ENCODE measurements around the gene TMTC1. TPM values are rescaled to one million over a fixed set of nuclear protein-coding genes. Genes with fewer than 3 reads are reported as not detected.

The TMTC1 gene
- total and polyA plus RNA-seq, 9 of the 15 experiments (the other 6 are each of a cell fraction or from before 2014, with no cell fraction given): under 0.01 to 0.18 (median 0.06) TPM; not detected in 2

DNA sequence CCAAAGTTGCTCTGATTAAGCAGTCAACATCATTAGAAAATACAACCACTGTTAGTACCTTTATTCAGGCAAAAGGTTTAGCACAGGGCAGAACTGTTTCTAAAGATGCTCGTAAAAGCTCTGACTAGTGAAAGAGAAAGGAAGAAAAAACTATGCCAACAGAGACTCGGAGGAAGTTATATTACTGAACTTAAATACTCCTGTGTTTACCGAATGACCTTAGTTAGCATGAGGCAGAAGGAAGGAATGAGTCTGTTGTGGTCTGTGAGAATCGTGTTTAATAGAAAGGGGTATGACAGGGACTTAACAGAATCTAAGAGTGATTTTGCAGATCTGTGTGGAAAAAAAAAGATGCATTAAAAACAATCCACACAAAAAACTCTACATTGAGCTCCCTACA is 202.1 kb downstream of the TMTC1 start (continued):
- TF ChIP-seq, protein P1, sequence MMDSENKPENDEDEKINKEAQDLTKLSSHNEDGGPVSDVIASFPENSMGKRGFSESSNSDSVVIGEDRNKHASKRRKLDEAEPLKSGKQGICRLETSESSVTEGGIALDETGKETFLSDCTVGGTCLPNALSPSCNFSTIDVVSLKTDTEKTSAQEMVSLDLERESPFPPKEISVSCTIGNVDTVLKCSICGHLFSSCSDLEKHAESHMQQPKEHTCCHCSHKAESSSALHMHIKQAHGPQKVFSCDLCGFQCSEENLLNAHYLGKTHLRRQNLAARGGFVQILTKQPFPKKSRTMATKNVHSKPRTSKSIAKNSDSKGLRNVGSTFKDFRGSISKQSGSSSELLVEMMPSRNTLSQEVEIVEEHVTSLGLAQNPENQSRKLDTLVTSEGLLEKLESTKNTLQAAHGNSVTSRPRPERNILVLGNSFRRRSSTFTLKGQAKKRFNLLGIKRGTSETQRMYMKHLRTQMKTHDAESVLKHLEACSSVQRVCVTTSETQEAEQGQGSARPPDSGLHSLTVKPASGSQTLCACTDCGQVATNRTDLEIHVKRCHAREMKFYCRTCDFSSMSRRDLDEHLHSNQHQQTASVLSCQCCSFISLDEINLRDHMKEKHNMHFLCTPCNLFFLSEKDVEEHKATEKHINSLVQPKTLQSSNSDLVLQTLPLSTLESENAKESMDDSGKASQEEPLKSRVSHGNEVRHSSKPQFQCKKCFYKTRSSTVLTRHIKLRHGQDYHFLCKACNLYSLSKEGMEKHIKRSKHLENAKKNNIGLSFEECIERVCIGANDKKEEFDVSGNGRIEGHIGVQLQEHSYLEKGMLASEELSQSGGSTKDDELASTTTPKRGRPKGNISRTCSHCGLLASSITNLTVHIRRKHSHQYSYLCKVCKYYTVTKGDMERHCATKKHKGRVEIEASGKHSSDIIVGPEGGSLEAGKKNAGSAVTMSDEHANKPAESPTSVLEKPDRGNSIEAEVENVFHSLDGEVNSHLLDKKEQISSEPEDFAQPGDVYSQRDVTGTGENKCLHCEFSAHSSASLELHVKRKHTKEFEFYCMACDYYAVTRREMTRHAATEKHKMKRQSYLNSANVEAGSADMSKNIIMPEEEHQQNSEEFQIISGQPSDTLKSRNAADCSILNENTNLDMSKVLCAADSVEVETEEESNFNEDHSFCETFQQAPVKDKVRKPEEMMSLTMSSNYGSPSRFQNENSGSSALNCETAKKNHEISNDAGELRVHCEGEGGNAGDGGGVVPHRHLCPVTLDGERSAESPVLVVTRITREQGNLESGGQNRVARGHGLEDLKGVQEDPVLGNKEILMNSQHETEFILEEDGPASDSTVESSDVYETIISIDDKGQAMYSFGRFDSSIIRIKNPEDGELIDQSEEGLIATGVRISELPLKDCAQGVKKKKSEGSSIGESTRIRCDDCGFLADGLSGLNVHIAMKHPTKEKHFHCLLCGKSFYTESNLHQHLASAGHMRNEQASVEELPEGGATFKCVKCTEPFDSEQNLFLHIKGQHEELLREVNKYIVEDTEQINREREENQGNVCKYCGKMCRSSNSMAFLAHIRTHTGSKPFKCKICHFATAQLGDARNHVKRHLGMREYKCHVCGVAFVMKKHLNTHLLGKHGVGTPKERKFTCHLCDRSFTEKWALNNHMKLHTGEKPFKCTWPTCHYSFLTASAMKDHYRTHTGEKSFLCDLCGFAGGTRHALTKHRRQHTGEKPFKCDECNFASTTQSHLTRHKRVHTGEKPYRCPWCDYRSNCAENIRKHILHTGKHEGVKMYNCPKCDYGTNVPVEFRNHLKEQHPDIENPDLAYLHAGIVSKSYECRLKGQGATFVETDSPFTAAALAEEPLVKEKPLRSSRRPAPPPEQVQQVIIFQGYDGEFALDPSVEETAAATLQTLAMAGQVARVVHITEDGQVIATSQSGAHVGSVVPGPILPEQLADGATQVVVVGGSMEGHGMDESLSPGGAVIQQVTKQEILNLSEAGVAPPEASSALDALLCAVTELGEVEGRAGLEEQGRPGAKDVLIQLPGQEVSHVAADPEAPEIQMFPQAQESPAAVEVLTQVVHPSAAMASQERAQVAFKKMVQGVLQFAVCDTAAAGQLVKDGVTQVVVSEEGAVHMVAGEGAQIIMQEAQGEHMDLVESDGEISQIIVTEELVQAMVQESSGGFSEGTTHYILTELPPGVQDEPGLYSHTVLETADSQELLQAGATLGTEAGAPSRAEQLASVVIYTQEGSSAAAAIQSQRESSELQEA (IDR thresholded peaks at IDR 0.05; ENCODE audit: low read depth): no peak
- TF ChIP-seq, protein P2, sequence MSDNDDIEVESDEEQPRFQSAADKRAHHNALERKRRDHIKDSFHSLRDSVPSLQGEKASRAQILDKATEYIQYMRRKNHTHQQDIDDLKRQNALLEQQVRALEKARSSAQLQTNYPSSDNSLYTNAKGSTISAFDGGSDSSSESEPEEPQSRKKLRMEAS (CRISPR knock-in tag; IDR thresholded peaks at IDR 0.05): no peak
- no peak for TF ChIP-seq FIP1L1 (IDR thresholded peaks at IDR 0.05; ENCODE audit: low read depth, low read length, poor library complexity, severe bottlenecking)
- no peak for TF ChIP-seq GABPB2 (CRISPR knock-in tag; conservative IDR thresholded peaks at IDR 0.05)
- TF ChIP-seq DPF2 (IDR thresholded peaks at IDR 0.05): no peak
- TF ChIP-seq, protein P3, sequence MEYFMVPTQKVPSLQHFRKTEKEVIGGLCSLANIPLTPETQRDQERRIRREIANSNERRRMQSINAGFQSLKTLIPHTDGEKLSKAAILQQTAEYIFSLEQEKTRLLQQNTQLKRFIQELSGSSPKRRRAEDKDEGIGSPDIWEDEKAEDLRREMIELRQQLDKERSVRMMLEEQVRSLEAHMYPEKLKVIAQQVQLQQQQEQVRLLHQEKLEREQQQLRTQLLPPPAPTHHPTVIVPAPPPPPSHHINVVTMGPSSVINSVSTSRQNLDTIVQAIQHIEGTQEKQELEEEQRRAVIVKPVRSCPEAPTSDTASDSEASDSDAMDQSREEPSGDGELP (CRISPR knock-in tag; IDR thresholded peaks at IDR 0.05; ENCODE audit: borderline replicate concordance): no peak

Measured in K562 (cell line).